ENCODE results near the gene VPS9D1. TPM values are rescaled to one million over a fixed set of nuclear protein-coding genes. Genes with fewer than 3 reads are reported as not detected.

The VPS9D1 gene
- total RNA-seq, 1 donor from 2014 or later: 20.2 TPM

- no peaks in the 10 kb centered on the region for H3K4me1 Mint-ChIP-seq
- H3K27ac Mint-ChIP-seq (ENCODE audit: unreplicated experiment): no peak overlapping the region
- H3K4me3 Mint-ChIP-seq: no peak overlapping the region
- TF ChIP-seq CTCF (conservative IDR thresholded peaks at IDR 0.05): no peak
- H3K9me3 Mint-ChIP-seq: no peaks in the 10 kb centered on the region
- H3K27me3 Mint-ChIP-seq (ENCODE audit: low read depth): no peaks in the 10 kb centered on the region
- no peak for DNase-seq (ENCODE audit: low read depth, low spot score)
- peaks cover 10% of the 10 kb centered on the region for H3K36me3 Mint-ChIP-seq (ENCODE audit: low read depth)
These were observed 17.3 kb upstream of the VPS9D1 start for GRCh38 chr16:89738072-89738377.

GRCh38 chr16:89737341-89738071, 16.8 kb upstream of the VPS9D1 start:
- Mint-ChIP-seq H3K4me1 (no peaks in the 10 kb centered on the region), H3K27me3 (ENCODE audit: low read depth) (no peaks in the 10 kb centered on the region), H3K9me3 (no peaks in the 10 kb centered on the region), H3K4me3 (no peak overlapping the region), H3K27ac (ENCODE audit: unreplicated experiment) (no peak overlapping the region), H3K36me3 (ENCODE audit: low read depth) (peaks cover 10% of the 10 kb centered on the region)
- no peak for TF ChIP-seq CTCF (conservative IDR thresholded peaks at IDR 0.05)
- DNase-seq (ENCODE audit: low read depth, low spot score): no peak

- no peak for DNase-seq (ENCODE audit: low read depth, low spot score)
- H3K9me3 Mint-ChIP-seq: no peaks in the 10 kb centered on the region
- H3K4me3 Mint-ChIP-seq: no peak overlapping the region
- H3K4me1 Mint-ChIP-seq: peaks cover 3% of the 10 kb centered on the region
- H3K27me3 Mint-ChIP-seq (ENCODE audit: low read depth): no peaks in the 10 kb centered on the region
- H3K27ac Mint-ChIP-seq (ENCODE audit: unreplicated experiment): no peak overlapping the region
- no peak for TF ChIP-seq CTCF (conservative IDR thresholded peaks at IDR 0.05)
- H3K36me3 Mint-ChIP-seq (ENCODE audit: low read depth): peaks cover 14% of the 10 kb centered on the region
These were observed 15.9 kb upstream of the VPS9D1 start for GRCh38 chr16:89736554-89736953.

GRCh38 chr16:89733792-89734191, 13.1 kb upstream of the VPS9D1 start:
- no peak for TF ChIP-seq CTCF (conservative IDR thresholded peaks at IDR 0.05)

GRCh38 chr16:89733322-89733721, 12.6 kb upstream of the VPS9D1 start:
- H3K4me1 Mint-ChIP-seq: peaks cover 7% of the 10 kb centered on the region
- H3K36me3 Mint-ChIP-seq (ENCODE audit: low read depth): peaks cover 19% of the 10 kb centered on the region
- no peaks in the 10 kb centered on the region for H3K27me3 Mint-ChIP-seq (ENCODE audit: low read depth)
- no peak for TF ChIP-seq CTCF (conservative IDR thresholded peaks at IDR 0.05)
- no peak overlapping the region for H3K27ac Mint-ChIP-seq (ENCODE audit: unreplicated experiment)
- no peak for DNase-seq (ENCODE audit: low read depth, low spot score)
- no peak overlapping the region for H3K4me3 Mint-ChIP-seq
- H3K9me3 Mint-ChIP-seq: no peaks in the 10 kb centered on the region

More at GRCh38 chr16:89733792-89734191, 13.1 kb upstream of the VPS9D1 start:
- Mint-ChIP-seq H3K4me1 (peaks cover 7% of the 10 kb centered on the region), H3K4me3 (no peak overlapping the region), H3K27me3 (ENCODE audit: low read depth) (no peaks in the 10 kb centered on the region), H3K27ac (ENCODE audit: unreplicated experiment) (no peak overlapping the region), H3K36me3 (ENCODE audit: low read depth) (peaks cover 18% of the 10 kb centered on the region), H3K9me3 (no peaks in the 10 kb centered on the region)
- DNase-seq (ENCODE audit: low read depth, low spot score): no peak
